H1 (cell line): ENCODE data around the gene KANSL1L. TPM values are rescaled to one million over a fixed set of nuclear protein-coding genes. Genes with fewer than 3 reads are reported as not detected.

Source experiments
- CTCF ChIA-PET: fragments of 300-600 bp; sonication (Branson Sonifier 250); formaldehyde crosslinking; loops from one replicate; lab custom pipeline; 2021; ENCODE audit not compliant: partially characterized antibody; lab: Charles Lee
- POLR2A ChIA-PET: fragments of 300-600 bp; sonication (Branson Sonifier 250); formaldehyde crosslinking; loops from one replicate; lab custom pipeline; 2021; ENCODE audit warnings: inconsistent platforms; ENCODE audit not compliant: partially characterized antibody; lab: Charles Lee
- DNase-seq, 2 experiments: peaks; one replicate each; pipeline versions ENCODE4 v3.0.0 to v3.0.0-alpha.2; 2010 to 2022; ENCODE audit warnings: low spot score in 2 of 2, low read depth in 1 of 2, mixed read lengths in 1 of 2
- FAIRE-seq: peaks from 2 replicates; lab custom pipeline; 2011; peaks lifted over from hg19 to GRCh38; lab: Jason Lieb, UNC
- H2AFZ ChIP-seq: 2 replicates; pipeline ENCODE4 v1.8.1; 2012; ENCODE audit warnings: low read length, inconsistent platforms
- H2AK5ac ChIP-seq: 2 replicates; pipeline ENCODE4 v1.6.1; 2013; ENCODE audit warnings: low read depth, low read length
- H2BK120ac ChIP-seq: replicated peaks from 2 replicates; pipeline ENCODE3; 2013; ENCODE audit warnings: low read depth, low read length, inconsistent platforms
- H2BK12ac ChIP-seq: 2 replicates; pipeline ENCODE4 v1.6.1; 2013; ENCODE audit warnings: low read depth, low read length
- H2BK15ac ChIP-seq: 2 replicates; pipeline ENCODE4 v1.6.1; 2013; ENCODE audit warnings: low read length
- H2BK20ac ChIP-seq: 2 replicates; pipeline ENCODE4 v1.6.1; 2013; ENCODE audit warnings: low read length
- H2BK5ac ChIP-seq: 2 replicates; pipeline ENCODE4 v1.6.1; 2013; ENCODE audit warnings: low read depth, low read length
- H3K14ac ChIP-seq: 2 replicates; pipeline ENCODE4 v1.6.1; 2013; ENCODE audit warnings: inconsistent platforms; ENCODE audit not compliant: insufficient read length
- H3K18ac ChIP-seq: 2 replicates; pipeline ENCODE4 v1.6.1; 2013; ENCODE audit warnings: low read length; ENCODE audit errors: extremely low read depth
- H3K23ac ChIP-seq: 2 replicates; pipeline ENCODE4 v1.6.1; 2013; ENCODE audit warnings: inconsistent platforms; ENCODE audit not compliant: insufficient read length
- H3K23me2 ChIP-seq: 2 replicates; pipeline ENCODE4 v1.6.1; 2013; ENCODE audit warnings: low read depth, low read length
- H3K27ac ChIP-seq: 2 replicates; pipeline ENCODE4 v1.6.1; 2011; ENCODE audit warnings: low read depth, low read length, inconsistent platforms
- H3K27me3 ChIP-seq, 4 experiments: replicated peaks in 1 of 4; 1 replicate in 1 of 4; 2 replicates in 3 of 4; pipeline versions ENCODE4 v1.6.1 to v1.8.1; 2011 to 2013; ENCODE audit warnings: low read length in 3 of 4, mild to moderate bottlenecking in 3 of 4, inconsistent platforms in 2 of 4, mixed read lengths in 2 of 4, moderate library complexity in 1 of 4; ENCODE audit not compliant: control insufficient read depth in 3 of 4, insufficient read depth in 3 of 4; ENCODE audit errors: extremely low read depth in 1 of 4
- H3K36me3 ChIP-seq, 4 experiments: 2 replicates each; pipeline versions ENCODE4 v1.6.1 to v1.8.1; 2011 to 2013; ENCODE audit warnings: mild to moderate bottlenecking in 4 of 4, low read length in 3 of 4, moderate library complexity in 2 of 4, control low read depth in 1 of 4, inconsistent platforms in 1 of 4; ENCODE audit not compliant: insufficient read depth in 4 of 4, control insufficient read depth in 2 of 4
- H3K4ac ChIP-seq: replicated peaks from 2 replicates; pipeline ENCODE3; 2013; ENCODE audit warnings: low read length, low read depth, mixed read lengths, inconsistent platforms; ENCODE audit not compliant: insufficient read length
- H3K4me1 ChIP-seq, 4 experiments: replicated peaks in 1 of 4; 1 replicate in 1 of 4; 2 replicates in 3 of 4; pipeline versions ENCODE4 v1.6.1 to v1.8.1; 2011 to 2013; ENCODE audit warnings: low read length in 3 of 4, inconsistent platforms in 2 of 4, mixed read lengths in 1 of 4; ENCODE audit not compliant: insufficient read depth in 4 of 4, control insufficient read depth in 3 of 4
- H3K4me2 ChIP-seq, 2 experiments: 2 replicates each; pipeline versions ENCODE4 v1.6.1 to v1.8.1; 2011 to 2013; ENCODE audit warnings: low read depth in 2 of 2, low read length in 2 of 2, control low read depth in 1 of 2, inconsistent platforms in 1 of 2, mild to moderate bottlenecking in 1 of 2; ENCODE audit not compliant: insufficient read depth in 1 of 2
- H3K4me3 ChIP-seq, 4 experiments: fragments of 200-600, 300-600 bp in 1 of 4; sonication (generic), shearing (Covaris generic), sonication (Bioruptor Twin) in 1 of 4; 2 replicates each; pipeline versions ENCODE4 v1.5.1 to v1.8.1; 2011 to 2016; ENCODE audit warnings: low read length in 4 of 4, low read depth in 3 of 4, control low read depth in 2 of 4, inconsistent platforms in 2 of 4, mild to moderate bottlenecking in 2 of 4, mixed read lengths in 1 of 4, moderate library complexity in 1 of 4; ENCODE audit not compliant: insufficient read depth in 2 of 4; ENCODE audit errors: extremely low read depth in 1 of 4
- H3K56ac ChIP-seq: replicated peaks from 2 replicates; pipeline ENCODE3; 2013; ENCODE audit warnings: low read depth, mild to moderate bottlenecking, mixed read lengths, low read length, inconsistent platforms; ENCODE audit not compliant: insufficient read length
- H3K79me1 ChIP-seq: 2 replicates; pipeline ENCODE4 v1.6.1; 2013; ENCODE audit warnings: low read depth, low read length, control low read depth
- H3K79me2 ChIP-seq, 2 experiments: 2 replicates each; pipeline versions ENCODE4 v1.6.1 to v1.8.1; 2012 to 2013; ENCODE audit warnings: low read length in 2 of 2, mild to moderate bottlenecking in 2 of 2, inconsistent platforms in 1 of 2; ENCODE audit not compliant: insufficient read depth in 2 of 2, control insufficient read depth in 1 of 2
- H3K9ac ChIP-seq, 4 experiments: replicated peaks in 1 of 4; 1 replicate in 1 of 4; 2 replicates in 3 of 4; pipeline versions ENCODE4 v1.6.1 to v1.8.1; 2011 to 2013; ENCODE audit warnings: low read depth in 3 of 4, low read length in 3 of 4, control low read depth in 2 of 4, mild to moderate bottlenecking in 2 of 4, moderate library complexity in 2 of 4, inconsistent platforms in 1 of 4; ENCODE audit errors: extremely low read depth in 1 of 4
- H3K9me3 ChIP-seq, 2 experiments: 2 replicates each; pipeline versions ENCODE4 v1.6.1 to v1.8.1; 2012 to 2013; ENCODE audit warnings: mild to moderate bottlenecking in 2 of 2, moderate library complexity in 2 of 2, control low read depth in 1 of 2, inconsistent platforms in 1 of 2, low read depth in 1 of 2, low read length in 1 of 2, mixed read lengths in 1 of 2; ENCODE audit not compliant: insufficient read depth in 2 of 2
- H4K20me1 ChIP-seq, 2 experiments: replicated peaks in 1 of 2; 2 replicates each; pipeline versions ENCODE3 to v1.8.1; 2011 to 2013; ENCODE audit warnings: inconsistent platforms in 2 of 2, low read length in 2 of 2, mild to moderate bottlenecking in 1 of 2; ENCODE audit not compliant: insufficient read depth in 2 of 2, control insufficient read depth in 1 of 2
- H4K5ac ChIP-seq: 2 replicates; pipeline ENCODE4 v1.6.1; 2013; ENCODE audit warnings: low read length, low read depth, mixed read lengths, inconsistent platforms; ENCODE audit not compliant: insufficient read length
- H4K8ac ChIP-seq: 2 replicates; pipeline ENCODE4 v1.8.0; 2013; ENCODE audit warnings: mild to moderate bottlenecking, moderate library complexity, low read length, inconsistent platforms; ENCODE audit not compliant: insufficient read depth; ENCODE audit errors: extremely low read depth
- H4K91ac ChIP-seq: replicated peaks from 2 replicates; pipeline ENCODE3; 2013; ENCODE audit warnings: low read length, mixed read lengths, inconsistent platforms; ENCODE audit not compliant: insufficient read length
- CHD2 ChIP-seq: IDR thresholded peaks from 2 replicates; pipeline ENCODE4 v1.6.1; 2012; ENCODE audit warnings: low read length, improper control_type of control experiment
- HDAC2 ChIP-seq, 2 experiments: fragments of 300-600 bp in 1 of 2; sonication (generic) in 1 of 2; IDR thresholded peaks; 2 replicates each; pipeline ENCODE4 v1.6.1; 2011 to 2012; ENCODE audit warnings: low read depth in 2 of 2, low read length in 2 of 2, mild to moderate bottlenecking in 2 of 2, moderate library complexity in 2 of 2, borderline replicate concordance in 1 of 2, inconsistent platforms in 1 of 2
- KDM4A ChIP-seq: IDR thresholded peaks from one replicate; pipeline ENCODE4 v1.7.1; 2012; ENCODE audit warnings: low read depth, mild to moderate bottlenecking, moderate library complexity, low read length, inconsistent platforms; ENCODE audit not compliant: severe bottlenecking
- NANOG ChIP-seq: IDR thresholded peaks from 2 replicates; pipeline ENCODE4 v1.6.1; 2011; ENCODE audit warnings: low read length, low read depth, mild to moderate bottlenecking, inconsistent platforms; ENCODE audit not compliant: insufficient read depth, poor library complexity, severe bottlenecking
- RNF2 ChIP-seq: fragments of 200-900, 300-1000 bp; sonication (generic); IDR thresholded peaks from 2 replicates; pipeline ENCODE4 v1.7.1; 2016; ENCODE audit warnings: borderline replicate concordance, low read depth, mild to moderate bottlenecking, antibody characterized with exemption, low read length; ENCODE audit not compliant: poor library complexity, severe bottlenecking; ENCODE audit errors: missing control alignments
- SAP30 ChIP-seq: fragments of 300-600 bp; sonication (generic); IDR thresholded peaks from 2 replicates; pipeline ENCODE4 v1.7.1; 2012; ENCODE audit warnings: low read length, moderate library complexity, mild to moderate bottlenecking, inconsistent platforms; ENCODE audit not compliant: insufficient read depth, insufficient replicate concordance
- SIRT6 ChIP-seq: IDR thresholded peaks from one replicate; pipeline ENCODE4 v1.7.1; 2012; ENCODE audit warnings: low read length, inconsistent platforms
- TAF7 ChIP-seq: optimal IDR thresholded peaks from 2 replicates; pipeline ENCODE3; 2011; ENCODE audit warnings: low read depth, mild to moderate bottlenecking, inconsistent platforms, low read length, moderate library complexity, borderline replicate concordance
- TCF12 ChIP-seq: IDR thresholded peaks from 2 replicates; pipeline ENCODE4 v1.6.1; 2011; ENCODE audit warnings: low read depth, mild to moderate bottlenecking, low read length
- WGBS, 2 experiments: shearing (Covaris generic) in 1 of 2; methylation state at CpG; one replicate each; pipeline versions ENCODE4 v1.1.6 to v1.1.7; 2013 to 2015; ENCODE audit warnings: low lambda C conversion rate in 2 of 2, mixed read lengths in 2 of 2, inconsistent platforms in 1 of 2, low coverage in 1 of 2, missing lambda C conversion rate in 1 of 2; ENCODE audit not compliant: insufficient replicate concordance in 2 of 2, insufficient coverage in 1 of 2, insufficient read length in 1 of 2; ENCODE audit errors: extremely low coverage in 1 of 2, missing lambda C conversion rate in 1 of 2; 5-methylcytosine and 5-hydroxymethylcytosine counted together
- polyA plus RNA-seq, 7 experiments: library from polyadenylated mRNA; depleted of rRNA in 3 of 7; stranded (reverse) in 5 of 7; unstranded in 2 of 7; fragments of >200 nt in 5 of 7; fragments of 200-250 nt in 2 of 7; gene quantifications; 1 replicate in 5 of 7; 2 replicates in 1 of 7; 4 replicates in 1 of 7; pipeline versions ENCODE4 v1.2.1 to v1.2.3, GENCODE V29; 2011 to 2013; ENCODE audit warnings: missing spikeins in 2 of 7, mixed read lengths in 2 of 7
- total RNA-seq: library from RNA; stranded (reverse); fragmentation: NEBNext Ultra II Directional; extraction: Animal tissue kit (Norgen Biotek cat#: 25700); gene quantifications from 2 replicates; pipeline ENCODE4 v1.2.1, GENCODE V29; 2021
- TF ChIP-seq, protein P1 (sequence below): IDR thresholded peaks from 2 replicates; pipeline ENCODE4 v1.6.1; 2011; ENCODE audit warnings: low read depth, mild to moderate bottlenecking, low read length; ENCODE audit not compliant: insufficient read depth

Gene KANSL1L
- total and polyA plus RNA-seq, 2 of the 8 experiments (the other 6 are each of a cell fraction or from before 2014, with no cell fraction given): 5.4 to 17.2 TPM

GRCh38 chr2:210007895-210008294, 163.3 kb downstream of the KANSL1L start:
- Histone ChIP-seq H3K23ac (no peak overlapping the region), H2BK20ac (no peak overlapping the region), H4K91ac (no peak overlapping the region), H3K36me3 (peaks cover 0 to 40% (median 8%) of the 10 kb centered on the region in 4 experiments; a peak in 7 of 8 replicates), H4K5ac (no peak overlapping the region), H3K4me1 (peaks cover 0 to 2% (median 0%) of the 10 kb centered on the region in 4 experiments; a peak in 1 of 7 replicates), H3K79me2 (peaks cover 29 to 100% of the 10 kb centered on the region in 2 experiments), H3K9ac (no peak overlapping the region), H3K18ac (no peak overlapping the region), H3K27me3 (no peaks in the 10 kb centered on the region), H2AK5ac (no peak overlapping the region), H3K4me3 (no peak overlapping the region), H2AFZ (no peak overlapping the region), H3K27ac (no peak overlapping the region), H3K9me3 (no peaks in the 10 kb centered on the region), H2BK120ac (no peak overlapping the region), H3K79me1 (peaks cover 6% of the 10 kb centered on the region; the same call in 1 of the 2 replicates), H2BK15ac (no peak overlapping the region), H3K14ac (no peak overlapping the region), H4K20me1 (peaks cover 3 to 20% of the 10 kb centered on the region in 2 experiments), H3K4ac (no peak overlapping the region), H2BK5ac (no peak overlapping the region), H3K4me2 (no peak overlapping the region), H3K56ac (no peak overlapping the region), H2BK12ac (no peak overlapping the region), H3K23me2 (peaks cover 5% of the 10 kb centered on the region; the same call in 1 of the 2 replicates), H4K8ac (no peak overlapping the region)
- WGBS, 2 experiments: 88% methylated on average over 2 of the region's 2 CpGs; no CpG with 5 or more reads in 1 of the 2 experiments
- ChIA-PET POLR2A (interaction anchor here (1.2 kb wide), 1 partner anchor 12 kb away, joined by 3 read pairs; no protein-coding TSS in a partner anchor), CTCF (interaction anchor here (0.7 kb wide), 1 partner anchor 24 kb away, joined by 3 read pairs; no protein-coding TSS in a partner anchor)
- DNase-seq (no peak), FAIRE-seq (no peak)
- TF ChIP-seq RNF2 (no peak), TCF12 (no peak), KDM4A (no peak), TAF7 (no peak), CHD2 (no peak), SAP30 (no peak), SIRT6 (no peak), HDAC2 (IDR thresholded peaks at IDR 0.05; ENCODE audit: borderline replicate concordance in 1 of 2, low read depth in 2 of 2, low read length in 2 of 2) (no peak), NANOG (no peak)
- TF ChIP-seq, protein P1, sequence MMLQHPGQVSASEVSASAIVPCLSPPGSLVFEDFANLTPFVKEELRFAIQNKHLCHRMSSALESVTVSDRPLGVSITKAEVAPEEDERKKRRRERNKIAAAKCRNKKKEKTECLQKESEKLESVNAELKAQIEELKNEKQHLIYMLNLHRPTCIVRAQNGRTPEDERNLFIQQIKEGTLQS: no peak
